Measurements from ENCODE around the gene ZNF346. TPM values are rescaled to one million over a fixed set of nuclear protein-coding genes. Genes with fewer than 3 reads are reported as not detected.

The ZNF346 gene, protein sequence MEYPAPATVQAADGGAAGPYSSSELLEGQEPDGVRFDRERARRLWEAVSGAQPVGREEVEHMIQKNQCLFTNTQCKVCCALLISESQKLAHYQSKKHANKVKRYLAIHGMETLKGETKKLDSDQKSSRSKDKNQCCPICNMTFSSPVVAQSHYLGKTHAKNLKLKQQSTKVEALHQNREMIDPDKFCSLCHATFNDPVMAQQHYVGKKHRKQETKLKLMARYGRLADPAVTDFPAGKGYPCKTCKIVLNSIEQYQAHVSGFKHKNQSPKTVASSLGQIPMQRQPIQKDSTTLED
- 57.9 and 71.5 TPM in 2 replicates for total RNA-seq (2013; cell fraction: nucleolus; rRNA removed)
- total RNA-seq (2014; rRNA removed) (25.9 and 27.9 TPM in 2 replicates), total RNA-seq (2014; rRNA removed; fragmentation: Illumina TruSeq; extraction: Trizol) (21.6 and 22.9 TPM in 2 replicates), total RNA-seq (2021) (18.4 and 25.1 TPM in 2 replicates), polyA plus RNA-seq (2011; rRNA removed) (14.7 and 15.5 TPM in 2 replicates), polyA plus RNA-seq (2014; fragmentation: Illumina TruSeq; extraction: Trizol) (17.5 and 24.8 TPM in 2 replicates), polyA plus RNA-seq (2014; fragmentation: Nextera tagmentation; extraction: Ambion mirVana) (1 to 10 TPM; 6.5 to 7.2 TPM), polyA plus RNA-seq (2014; rRNA removed) (23.2 and 23.5 TPM in 2 replicates), polyA plus RNA-seq (2016; fragmentation: Nextera tagmentation; extraction: Ambion mirVana) (10 to 100 TPM; 26.5 to 30.2 TPM), polyA minus RNA-seq (2011; rRNA and poly(A)+ RNA removed) (16.1 and 24.6 TPM in 2 replicates), Bru-seq, nascent RNA (percentile 67 among the genes with signal in this experiment), BruChase-seq, experiment 1, labeled RNA remaining after a 6-hour chase (percentile 79 among the genes with signal in this experiment), BruChase-seq, experiment 2, labeled RNA remaining after a 2-hour chase (percentile 77 among the genes with signal in this experiment)
- polyA plus RNA-seq (2011; ENCODE audit: low read depth): 5.7 TPM
- polyA plus RNA-seq (2011; cell fraction: cytosol; rRNA removed): 15.9 and 19.6 TPM in 2 replicates
- polyA plus RNA-seq (2011; cell fraction: nucleus; rRNA removed): 22.9 and 26.2 TPM in 2 replicates
- polyA plus RNA-seq (2012): 9.2 and 9.7 TPM in 2 replicates
- 6.4 and 7.0 TPM in 2 replicates for polyA minus RNA-seq (2011; cell fraction: cytosol; rRNA and poly(A)+ RNA removed)
- polyA minus RNA-seq (2011; cell fraction: nucleus; rRNA and poly(A)+ RNA removed): 10.4 and 22.3 TPM in 2 replicates
- long read RNA-seq, experiment 1, transcript ZNF346-201 (7 exons, 2,314 nt): major isoform, 7 of 11 reads
- long read RNA-seq, experiment 1, partial matches to known transcripts: 1 of 11 reads
- long read RNA-seq, experiment 1, other reads (novel, unspliced or antisense): 3 of 11 reads
- long read RNA-seq, experiment 2, transcript ZNF346-201 (7 exons, 2,314 nt): major isoform, 13 of 26 reads
- long read RNA-seq, experiment 2, partial matches to known transcripts: 0 of 26 reads
- long read RNA-seq, experiment 2, other reads (novel, unspliced or antisense): 12 of 26 reads

DNA sequence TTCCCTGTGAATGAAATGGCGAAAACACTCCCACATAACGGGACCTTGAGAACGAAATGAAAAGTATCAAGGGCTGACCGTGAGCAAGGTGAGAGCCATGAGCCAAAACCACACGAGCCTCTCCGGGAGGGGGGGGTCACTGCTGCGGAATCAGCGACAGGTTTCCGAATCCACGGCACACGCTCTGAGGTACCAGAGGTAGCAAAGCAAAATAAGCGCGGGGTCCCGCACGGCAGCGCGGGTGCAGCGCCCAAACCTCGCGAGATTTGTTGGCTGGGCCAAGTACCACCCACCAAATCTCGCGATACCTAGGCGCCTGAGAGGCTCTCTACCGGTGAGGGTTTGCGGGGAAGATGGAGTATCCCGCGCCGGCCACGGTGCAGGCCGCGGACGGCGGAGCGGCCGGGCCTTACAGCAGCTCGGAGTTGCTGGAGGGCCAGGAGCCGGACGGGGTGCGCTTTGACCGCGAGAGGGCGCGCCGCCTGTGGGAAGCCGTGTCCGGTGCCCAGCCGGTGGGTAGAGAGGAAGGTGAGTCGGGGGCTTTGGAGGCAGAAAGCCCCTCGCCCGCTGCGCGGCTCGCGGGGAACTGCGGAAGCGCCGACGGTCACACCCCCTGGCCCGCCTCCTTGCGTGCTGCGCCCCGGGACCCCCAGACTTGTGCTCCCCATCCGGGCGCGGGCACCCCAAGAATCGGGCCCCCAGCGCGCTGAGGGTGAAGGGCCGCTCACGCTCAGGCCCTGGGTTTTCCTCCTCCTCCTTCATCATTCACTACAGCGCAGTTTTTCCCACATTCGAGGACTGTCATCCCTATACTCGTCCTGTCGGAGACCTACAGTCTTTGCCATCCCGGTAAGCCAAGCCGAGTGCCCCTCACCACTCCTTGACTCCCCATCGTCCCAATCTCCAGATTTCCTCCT, at the start of gene ZNF346:
TSS of gene ZNF346 (plus strand) at position 311 of the 917 bp plus-strand sequence. CDS start at position 354, 43 bp downstream.
- TSS peak; percentile 81 for BruUV-seq (replicated peaks)
- peak within 1 kb of the TSS; percentile 87 for H3K4me3 ChIP-seq
- peak within 1 kb of the TSS; percentile 56 for H3K4me2 ChIP-seq (ENCODE audit: control insufficient read depth, insufficient read depth)
- H3K27me3 ChIP-seq (replicated peaks in 1 of 2; ENCODE audit: control insufficient read depth in 2 of 2, insufficient read depth in 2 of 2, low read length in 1 of 2): no peaks in the 10 kb centered on the region
- peak; percentile 94 for ATAC-seq
- H3K9ac ChIP-seq (ENCODE audit: control insufficient read depth, insufficient read depth, low read length): peak within 1 kb of the TSS; percentile 87
- H3K36me3 ChIP-seq (ENCODE audit: control insufficient read depth in 2 of 2, insufficient read depth in 2 of 2, low read length in 1 of 2): no peaks in the 10 kb centered on the region
- peak; percentile 41 for FAIRE-seq
- H3K9me3 ChIP-seq (replicated peaks; ENCODE audit: control insufficient read depth, insufficient read depth, low read length): no peaks in the 10 kb centered on the region
- 1% methylated on average over 61 of the region's 77 CpGs for WGBS (ENCODE audit: insufficient coverage, insufficient replicate concordance, low lambda C conversion rate, missing lambda C conversion rate)
- ChIA-PET CTCF (interaction anchor here (0.6 to 4.0 kb wide), 19 partner anchors 10 to 634 kb away, joined by 3 to 25 read pairs (median 4); partner anchors contain the start of gene UIMC1), SMC1A (ENCODE audit: uncharacterized antibody, unreplicated experiment) (interaction anchor here (0.7 to 2.5 kb wide), 7 partner anchors 10 to 363 kb away, joined by 3 to 16 read pairs (median 6); no protein-coding TSS in a partner anchor), POLR2A (interaction anchor here (0.6 to 1.3 kb wide), 3 partner anchors 10 to 17 kb away, joined by 3 to 7 read pairs (median 4); partner anchors contain the start of gene UIMC1), RAD21 (ENCODE audit: unreplicated experiment) (interaction anchor here (0.6 to 2.5 kb wide), 5 partner anchors 16 to 117 kb away, joined by 3 to 10 read pairs (median 3); no protein-coding TSS in a partner anchor)
- H3K27ac ChIP-seq (ENCODE audit: control insufficient read depth, insufficient read depth): peak within 1 kb of the TSS; percentile 80
- peaks cover 6% of the 10 kb centered on the region for H3K4me1 ChIP-seq (ENCODE audit: control insufficient read depth, insufficient read depth, low read length)
- H2AFZ ChIP-seq (ENCODE audit: control insufficient read depth, low read depth, low read length): peak within 1 kb of the TSS; percentile 98
- intact Hi-C loops (cut with micrococcal nuclease; ENCODE audit: unreplicated experiment): loop anchor here (1.0 kb wide), 1 partner anchor 16 kb away; the partner anchor contains the start of gene UIMC1
- H4K20me1 ChIP-seq (ENCODE audit: control insufficient read depth, insufficient read depth): no peaks in the 10 kb centered on the region
- in situ Hi-C loops (cut with MboI): no loop called here
- DNase-seq (ENCODE audit: low read depth, low spot score): peak; percentile 65
- peaks cover 38% of the 10 kb centered on the region for H3K79me2 ChIP-seq (ENCODE audit: control insufficient read depth, insufficient read depth, low read length)
- TF ChIP-seq ETV6 (conservative IDR thresholded peaks at IDR 0.05 in 1 of 2, IDR thresholded peaks at IDR 0.05 in 1 of 2; ENCODE audit: borderline replicate concordance in 1 of 2, low read depth in 1 of 2) (no peak), ZNF207 (IDR thresholded peaks at IDR 0.05; ENCODE audit: borderline replicate concordance) (no peak; the same call in 1 of the 2 replicates), SIX5 (IDR thresholded peaks at IDR 0.05; ENCODE audit: low read depth, low read length, severe bottlenecking) (no peak), NFIC (IDR thresholded peaks at IDR 0.05; ENCODE audit: low read depth, low read length) (no peak), RAD51 (IDR thresholded peaks at IDR 0.05) (no peak), HCFC1 (IDR thresholded peaks at IDR 0.05; ENCODE audit: low read length) (no peak), KAT2A (conservative IDR thresholded peaks at IDR 0.05; ENCODE audit: control insufficient read depth, low read depth, low read length) (no peak), EGR1 (IDR thresholded peaks at IDR 0.05; ENCODE audit: borderline replicate concordance in 1 of 2, low read depth in 2 of 2, low read length in 2 of 2) (no peak), KDM1A (IDR thresholded peaks at IDR 0.05; ENCODE audit: borderline replicate concordance) (no peak), NFYA (IDR thresholded peaks at IDR 0.05; ENCODE audit: borderline replicate concordance, low read depth, low read length) (no peak), ZNF274 (IDR thresholded peaks at IDR 0.05; ENCODE audit: insufficient read depth, insufficient read length) (no peak), SPI1 (IDR thresholded peaks at IDR 0.05; ENCODE audit: borderline replicate concordance, insufficient read depth, low read depth, low read length) (no peak)
- TF ChIP-seq, protein P1, sequence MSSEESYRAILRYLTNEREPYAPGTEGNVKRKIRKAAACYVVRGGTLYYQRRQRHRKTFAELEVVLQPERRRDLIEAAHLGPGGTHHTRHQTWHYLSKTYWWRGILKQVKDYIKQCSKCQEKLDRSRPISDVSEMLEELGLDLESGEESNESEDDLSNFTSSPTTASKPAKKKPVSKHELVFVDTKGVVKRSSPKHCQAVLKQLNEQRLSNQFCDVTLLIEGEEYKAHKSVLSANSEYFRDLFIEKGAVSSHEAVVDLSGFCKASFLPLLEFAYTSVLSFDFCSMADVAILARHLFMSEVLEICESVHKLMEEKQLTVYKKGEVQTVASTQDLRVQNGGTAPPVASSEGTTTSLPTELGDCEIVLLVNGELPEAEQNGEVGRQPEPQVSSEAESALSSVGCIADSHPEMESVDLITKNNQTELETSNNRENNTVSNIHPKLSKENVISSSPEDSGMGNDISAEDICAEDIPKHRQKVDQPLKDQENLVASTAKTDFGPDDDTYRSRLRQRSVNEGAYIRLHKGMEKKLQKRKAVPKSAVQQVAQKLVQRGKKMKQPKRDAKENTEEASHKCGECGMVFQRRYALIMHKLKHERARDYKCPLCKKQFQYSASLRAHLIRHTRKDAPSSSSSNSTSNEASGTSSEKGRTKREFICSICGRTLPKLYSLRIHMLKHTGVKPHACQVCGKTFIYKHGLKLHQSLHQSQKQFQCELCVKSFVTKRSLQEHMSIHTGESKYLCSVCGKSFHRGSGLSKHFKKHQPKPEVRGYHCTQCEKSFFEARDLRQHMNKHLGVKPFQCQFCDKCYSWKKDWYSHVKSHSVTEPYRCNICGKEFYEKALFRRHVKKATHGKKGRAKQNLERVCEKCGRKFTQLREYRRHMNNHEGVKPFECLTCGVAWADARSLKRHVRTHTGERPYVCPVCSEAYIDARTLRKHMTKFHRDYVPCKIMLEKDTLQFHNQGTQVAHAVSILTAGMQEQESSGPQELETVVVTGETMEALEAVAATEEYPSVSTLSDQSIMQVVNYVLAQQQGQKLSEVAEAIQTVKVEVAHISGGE (CRISPR knock-in tag; IDR thresholded peaks at IDR 0.05): no peak
